Chondrocyte (in vitro differentiated cells): ENCODE results near the gene MXD1. TPM values are rescaled to one million over a fixed set of nuclear protein-coding genes. Genes with fewer than 3 reads are reported as not detected.

Source experiments
- DNase-seq: peaks from one replicate; pipeline ENCODE4 v3.0.0; 2021; ENCODE audit warnings: mixed read lengths, low spot score
- H3K27ac Mint-ChIP-seq: one replicate; pipeline ENCODE4 v1.8.0; 2021; ENCODE audit warnings: mild to moderate bottlenecking, moderate library complexity, mixed read lengths; ENCODE audit not compliant: unreplicated experiment
- H3K27me3 Mint-ChIP-seq: 2 replicates; pipeline ENCODE4 v1.8.0; 2021; ENCODE audit warnings: low read depth, mixed read lengths
- H3K36me3 Mint-ChIP-seq: 2 replicates; pipeline ENCODE4 v1.8.0; 2021; ENCODE audit warnings: low read depth, mixed read lengths
- H3K4me1 Mint-ChIP-seq: 2 replicates; pipeline ENCODE4 v1.8.0; 2021; ENCODE audit warnings: low read depth, mild to moderate bottlenecking, mixed read lengths
- H3K4me3 Mint-ChIP-seq: one replicate; pipeline ENCODE4 v1.8.0; 2021; ENCODE audit warnings: mild to moderate bottlenecking, moderate library complexity, mixed read lengths; ENCODE audit not compliant: unreplicated experiment
- H3K9me3 Mint-ChIP-seq: 2 replicates; pipeline ENCODE4 v1.8.0; 2021; ENCODE audit warnings: low read depth, mixed read lengths
- CTCF ChIP-seq: fragments of 200-600 bp; sonication (generic); IDR thresholded peaks from 2 replicates; pipeline ENCODE4 v1.5.0; 2021; ENCODE audit warnings: antibody characterized with exemption, mild to moderate bottlenecking, moderate library complexity
- total RNA-seq: library from RNA; stranded (reverse); gene quantifications from 3 replicates; pipeline ENCODE4 v1.2.1, GENCODE V29; 2021

MXD1 gene
- total RNA-seq, 1 donor from 2014 or later, result 16.9 TPM

GRCh38 chr2:69914164-69914949 is 552 bp upstream of the MXD1 start:
- peak; percentile 100 for DNase-seq
- Mint-ChIP-seq H3K4me1 (peaks cover 46% of the 10 kb centered on the region), H3K4me3 (peak overlapping the region; percentile 78), H3K36me3 (peaks cover 3% of the 10 kb centered on the region), H3K9me3 (no peaks in the 10 kb centered on the region), H3K27me3 (no peaks in the 10 kb centered on the region), H3K27ac (peak overlapping the region; percentile 93)
- TF ChIP-seq CTCF, result peak; percentile 59

DNA sequence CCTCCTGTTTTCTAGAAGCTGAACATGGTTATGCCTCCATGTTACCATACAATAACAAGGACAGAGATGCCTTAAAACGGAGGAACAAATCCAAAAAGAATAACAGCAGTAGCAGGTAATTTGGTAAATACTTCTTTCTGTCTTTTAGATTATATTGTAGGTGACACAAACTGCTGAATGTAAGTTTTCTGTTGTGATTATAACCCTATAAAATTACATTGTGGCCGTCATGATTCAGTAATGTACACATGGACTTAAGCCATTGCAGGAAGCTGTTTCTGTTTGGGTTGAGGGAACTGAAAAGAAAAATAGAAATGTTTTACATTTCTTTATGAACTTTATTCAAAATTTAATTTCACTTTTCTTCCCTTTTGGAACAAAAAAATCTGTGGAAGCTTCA is 1.2 kb downstream of the MXD1 start:
- H3K4me1 Mint-ChIP-seq, result peaks cover 35% of the 10 kb centered on the region
- TF ChIP-seq CTCF, result no peak
- no peak for DNase-seq
- H3K27ac Mint-ChIP-seq, result peak overlapping the region; percentile 1
- H3K36me3 Mint-ChIP-seq, result peaks cover 4% of the 10 kb centered on the region
- H3K27me3 Mint-ChIP-seq, result no peaks in the 10 kb centered on the region
- H3K4me3 Mint-ChIP-seq, result peak overlapping the region; percentile 70
- H3K9me3 Mint-ChIP-seq, result no peaks in the 10 kb centered on the region

GRCh38 chr2:69917852-69918251 is 2.9 kb downstream of the MXD1 start:
- peaks cover 12% of the 10 kb centered on the region for H3K36me3 Mint-ChIP-seq
- H3K27ac Mint-ChIP-seq, result peak overlapping the region; percentile 92
- TF ChIP-seq CTCF, result no peak
- H3K27me3 Mint-ChIP-seq, result no peaks in the 10 kb centered on the region
- H3K9me3 Mint-ChIP-seq, result no peaks in the 10 kb centered on the region
- H3K4me3 Mint-ChIP-seq, result no peak overlapping the region
- DNase-seq, result no peak
- peaks cover 30% of the 10 kb centered on the region for H3K4me1 Mint-ChIP-seq

DNA sequence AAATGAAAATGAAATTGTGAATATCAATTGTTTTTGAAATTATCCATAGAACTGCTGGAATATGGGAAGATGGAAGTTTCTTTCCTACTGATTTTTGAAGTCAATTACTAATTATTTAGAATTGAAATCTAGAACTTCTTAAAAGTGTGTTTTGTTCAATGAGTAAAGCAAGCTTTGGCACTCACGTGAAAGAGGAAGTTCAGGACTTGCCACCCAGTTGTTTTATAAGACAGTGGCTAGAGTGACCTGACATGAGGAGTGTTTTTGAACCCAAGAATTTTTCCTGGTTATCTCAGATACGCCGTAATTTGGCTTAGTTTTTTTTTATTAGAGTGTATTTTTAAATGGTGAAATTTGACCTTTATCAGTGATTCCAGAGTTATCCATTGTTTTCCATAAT is 3.5 kb downstream of the MXD1 start:
- H3K27ac Mint-ChIP-seq, result peak overlapping the region; percentile 92
- DNase-seq, result no peak
- H3K4me1 Mint-ChIP-seq, result peaks cover 28% of the 10 kb centered on the region
- H3K36me3 Mint-ChIP-seq, result peaks cover 13% of the 10 kb centered on the region
- H3K4me3 Mint-ChIP-seq, result no peak overlapping the region
- no peaks in the 10 kb centered on the region for H3K9me3 Mint-ChIP-seq
- H3K27me3 Mint-ChIP-seq, result no peaks in the 10 kb centered on the region
- TF ChIP-seq CTCF, result no peak

DNA sequence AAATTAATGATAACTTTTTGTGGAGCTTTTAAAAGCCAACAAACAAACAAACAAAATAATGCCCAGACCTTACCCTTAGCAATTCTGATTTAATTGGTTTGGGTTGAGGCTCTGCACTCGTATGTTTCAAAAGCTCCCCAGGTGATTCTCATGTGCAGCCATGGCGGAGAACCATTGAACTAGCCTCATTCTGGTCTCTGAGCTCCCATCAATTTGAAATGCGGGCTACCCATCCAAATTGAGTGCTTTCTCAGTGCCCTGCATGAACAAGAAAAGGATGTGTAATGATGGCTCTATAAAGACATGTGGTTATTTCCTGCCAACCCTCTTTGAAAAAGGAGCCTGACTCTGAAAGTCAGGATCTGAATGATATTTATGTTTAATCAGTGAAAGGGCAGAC is 8.2 kb downstream of the MXD1 start:
- no peak overlapping the region for H3K4me3 Mint-ChIP-seq
- H3K27ac Mint-ChIP-seq, result no peak overlapping the region
- DNase-seq, result no peak
- peaks cover 3% of the 10 kb centered on the region for H3K4me1 Mint-ChIP-seq
- TF ChIP-seq CTCF, result no peak
- H3K27me3 Mint-ChIP-seq, result no peaks in the 10 kb centered on the region
- H3K36me3 Mint-ChIP-seq, result peaks cover 21% of the 10 kb centered on the region
- no peaks in the 10 kb centered on the region for H3K9me3 Mint-ChIP-seq
